Lung (tissue), 12 donors: ENCODE measurements around the gene BAHCC1. TPM values are rescaled to one million over a fixed set of nuclear protein-coding genes. Genes with fewer than 3 reads are reported as not detected.

Experiments used
- ATAC-seq: fragments of 200-7000 bp; cut with Tn5 transposase; one replicate; pipeline ENCODE4 v1.9.1; 2020; ENCODE audit warnings: moderate number of reproducible peaks; ENCODE audit not compliant: insufficient read depth, low FRiP score
- DNase-seq, 3 donors: peaks; one replicate each; pipeline ENCODE4 v3.0.0-alpha.2; 2013 to 2017
- H3K27ac ChIP-seq, 2 donors: one replicate each; pipeline ENCODE4 v1.5.1; 2013; ENCODE audit warnings: mild to moderate bottlenecking in 2 of 2, moderate library complexity in 2 of 2, control low read depth in 1 of 2, inconsistent platforms in 1 of 2, low read depth in 1 of 2, low read length in 1 of 2
- H3K27me3 ChIP-seq, 3 donors: one replicate each; pipeline ENCODE4 v1.5.1; 2013; ENCODE audit warnings: low read length in 2 of 3; ENCODE audit not compliant: control insufficient read depth in 3 of 3, insufficient read depth in 3 of 3
- H3K36me3 ChIP-seq, 4 donors: one replicate each; pipeline ENCODE4 v1.5.1; 2013; ENCODE audit warnings: low read length in 4 of 4, mild to moderate bottlenecking in 1 of 4, moderate library complexity in 1 of 4; ENCODE audit not compliant: control insufficient read depth in 4 of 4, insufficient read depth in 4 of 4
- H3K4me1 ChIP-seq, 5 donors: one replicate each; pipeline ENCODE4 v1.5.1; 2013; ENCODE audit warnings: low read length in 5 of 5, mild to moderate bottlenecking in 2 of 5, moderate library complexity in 1 of 5; ENCODE audit not compliant: control insufficient read depth in 5 of 5, insufficient read depth in 5 of 5
- H3K4me3 ChIP-seq: one replicate; pipeline ENCODE4 v1.5.1; 2013; ENCODE audit warnings: mild to moderate bottlenecking, control low read depth, moderate library complexity
- H3K9ac ChIP-seq, 2 donors: one replicate each; pipeline ENCODE4 v1.5.1; 2013; ENCODE audit warnings: low read length in 2 of 2, control low read depth in 1 of 2; ENCODE audit not compliant: insufficient read depth in 1 of 2
- H3K9me3 ChIP-seq, 4 donors: one replicate each; pipeline ENCODE4 v1.5.1; 2013; ENCODE audit warnings: low read length in 3 of 4, mild to moderate bottlenecking in 1 of 4, moderate library complexity in 1 of 4; ENCODE audit not compliant: control insufficient read depth in 4 of 4, insufficient read depth in 3 of 4
- CTCF ChIP-seq: IDR thresholded peaks from 2 replicates; pipeline ENCODE4 v1.5.1; 2012; ENCODE audit warnings: mild to moderate bottlenecking; ENCODE audit errors: control extremely low read depth, extremely low read depth
- WGBS, 2 donors: extraction: QIAGEN DNeasy Blood & Tissue Kit; methylation state at CpG; one replicate each; pipeline ENCODE4 v1.1.7; 2013; 5-methylcytosine and 5-hydroxymethylcytosine counted together
- polyA plus RNA-seq, 2 donors: library from polyadenylated mRNA; stranded (reverse); fragments of 200-250 nt; gene quantifications; one replicate each; pipeline ENCODE4 v1.2.1, GENCODE V29; 2013
- total RNA-seq, 2 donors: library from RNA; depleted of rRNA in 1 of 2; stranded (reverse); fragments of >200 nt in 1 of 2; gene quantifications; one replicate each; pipeline ENCODE4 v1.2.1, GENCODE V29; 2014 to 2021
- donor health status: control.
- donor health status: control.
- donor health status: Bipolar disorder and iron deficiency.
- donor health status: healthy.
- donor health status: DM: yes; HTN: yes; CAD: no.

The BAHCC1 gene
- total and polyA plus RNA-seq, 4 donors = 7.6 to 24.9 (median 17.5) TPM

GRCh38 chr17:81438688-81439087 is 43.4 kb downstream of the BAHCC1 start:
- no peaks in the 10 kb centered on the region for H3K9me3 ChIP-seq
- H3K27ac ChIP-seq = no peak overlapping the region
- DNase-seq (no peak), ATAC-seq (no peak)
- TF ChIP-seq CTCF = no peak
- H3K4me3 ChIP-seq = no peak overlapping the region
- H3K27me3 ChIP-seq = no peaks in the 10 kb centered on the region
- no peak overlapping the region for H3K9ac ChIP-seq
- WGBS, 2 donors = 29 to 54% methylated on average over 9 to 10 of the region's 10 CpGs
- peaks cover 0 to 34% (median 12%) of the 10 kb centered on the region in 5 donors for H3K4me1 ChIP-seq
- peaks cover 0 to 10% (median 4%) of the 10 kb centered on the region in 4 donors for H3K36me3 ChIP-seq

- TF ChIP-seq CTCF = no peak
- Histone ChIP-seq H3K9me3 (no peaks in the 10 kb centered on the region), H3K36me3 (peaks cover 0 to 13% (median 6%) of the 10 kb centered on the region in 4 donors), H3K27ac (no peak overlapping the region), H3K4me1 (peaks cover 0 to 30% (median 8%) of the 10 kb centered on the region in 5 donors), H3K27me3 (no peaks in the 10 kb centered on the region), H3K4me3 (no peak overlapping the region), H3K9ac (no peak overlapping the region)
- ATAC-seq (no peak), DNase-seq (no peak)
- 77 to 92% methylated on average over 14 of the region's 14 CpGs for WGBS, 2 donors
Observed at GRCh38 chr17:81440051-81440471, 44.8 kb downstream of the BAHCC1 start.

- ATAC-seq (no peak), DNase-seq (peak in 1 of 3 donors; percentile 40)
- H3K36me3 ChIP-seq = peaks cover 0 to 14% (median 6%) of the 10 kb centered on the region in 4 donors
- no peak overlapping the region for H3K4me3 ChIP-seq
- no peaks in the 10 kb centered on the region for H3K9me3 ChIP-seq
- peaks cover 0 to 24% (median 6%) of the 10 kb centered on the region in 5 donors for H3K4me1 ChIP-seq
- no peak for TF ChIP-seq CTCF
- no peak overlapping the region for H3K27ac ChIP-seq
- no peak overlapping the region for H3K9ac ChIP-seq
- WGBS, 2 donors = 79 to 83% methylated on average over 24 of the region's 24 CpGs
- no peaks in the 10 kb centered on the region for H3K27me3 ChIP-seq
Observed at GRCh38 chr17:81440511-81441244, 45.4 kb downstream of the BAHCC1 start.
